Activated T-cell treated with anti-CD3 and anti-CD28 coated beads, Interleukin-2, amount 50 U/mL, for 1 hour (primary cell): ENCODE data around the gene EPN2.
A peak's percentile ranks its signal among the peaks of the same experiment; 100 is the strongest.

ENCODE experiments used
- DNase-seq: peaks from one replicate; pipeline ENCODE4 v3.0.0-alpha.2; 2020

Gene EPN2

GRCh38 chr17:19296786-19297778 lies 59.9 kb downstream of the EPN2 start:
- no peak for DNase-seq

GRCh38 chr17:19298569-19299213 lies 61.5 kb downstream of the EPN2 start:
- DNase-seq: no peak

GRCh38 chr17:19299214-19299747 lies 62.1 kb downstream of the EPN2 start:
- no peak for DNase-seq

- no peak for DNase-seq
Observed at GRCh38 chr17:19299866-19300265, 62.7 kb downstream of the EPN2 start.

GRCh38 chr17:19301274-19301951 lies 64.2 kb downstream of the EPN2 start:
- DNase-seq: no peak

- no peak for DNase-seq
Observed at GRCh38 chr17:19301973-19302372, 64.8 kb downstream of the EPN2 start.

- DNase-seq: no peak
Observed at GRCh38 chr17:19302791-19303331, 65.7 kb downstream of the EPN2 start.

- no peak for DNase-seq
Observed at GRCh38 chr17:19303367-19303776, 66.2 kb downstream of the EPN2 start.

- no peak for DNase-seq
Observed at GRCh38 chr17:19304209-19304608, 67.0 kb downstream of the EPN2 start.

GRCh38 chr17:19304751-19305150 lies 67.6 kb downstream of the EPN2 start:
- no peak for DNase-seq

GRCh38 chr17:19305256-19305655 lies 68.1 kb downstream of the EPN2 start:
- no peak for DNase-seq

GRCh38 chr17:19305761-19306159 lies 68.6 kb downstream of the EPN2 start:
- no peak for DNase-seq

GRCh38 chr17:19306160-19307111 lies 69.3 kb downstream of the EPN2 start:
- DNase-seq: peak; percentile 35

GRCh38 chr17:19307521-19307920 lies 70.4 kb downstream of the EPN2 start:
- DNase-seq: no peak

GRCh38 chr17:19308398-19308797 lies 71.2 kb downstream of the EPN2 start:
- DNase-seq: no peak

- no peak for DNase-seq
Observed at GRCh38 chr17:19309701-19310100, 72.5 kb downstream of the EPN2 start.

- no peak for DNase-seq
Observed at GRCh38 chr17:19310151-19310550, 73.0 kb downstream of the EPN2 start.

- no peak for DNase-seq
Observed at GRCh38 chr17:19311016-19311415, 73.8 kb downstream of the EPN2 start.

GRCh38 chr17:19311421-19312215 lies 74.5 kb downstream of the EPN2 start:
- no peak for DNase-seq

GRCh38 chr17:19312406-19312805 lies 75.2 kb downstream of the EPN2 start:
- DNase-seq: no peak
